HTERT RPE-1 (cell line): ENCODE results near the gene DGKA.
"Not testable (repeated sequence)": the region's sequence is repeated elsewhere in the genome, so short reads cannot be mapped to it uniquely, and the experiment has no call there.

Source experiments
- in situ Hi-C: fragments of 300-500 bp; cut with MboI; formaldehyde crosslinking; loops from 4 replicates; pipeline ENCODE4 v1.14.3; 2020; ENCODE audit warnings: low sequenced_read_pairs

Gene DGKA

DNA sequence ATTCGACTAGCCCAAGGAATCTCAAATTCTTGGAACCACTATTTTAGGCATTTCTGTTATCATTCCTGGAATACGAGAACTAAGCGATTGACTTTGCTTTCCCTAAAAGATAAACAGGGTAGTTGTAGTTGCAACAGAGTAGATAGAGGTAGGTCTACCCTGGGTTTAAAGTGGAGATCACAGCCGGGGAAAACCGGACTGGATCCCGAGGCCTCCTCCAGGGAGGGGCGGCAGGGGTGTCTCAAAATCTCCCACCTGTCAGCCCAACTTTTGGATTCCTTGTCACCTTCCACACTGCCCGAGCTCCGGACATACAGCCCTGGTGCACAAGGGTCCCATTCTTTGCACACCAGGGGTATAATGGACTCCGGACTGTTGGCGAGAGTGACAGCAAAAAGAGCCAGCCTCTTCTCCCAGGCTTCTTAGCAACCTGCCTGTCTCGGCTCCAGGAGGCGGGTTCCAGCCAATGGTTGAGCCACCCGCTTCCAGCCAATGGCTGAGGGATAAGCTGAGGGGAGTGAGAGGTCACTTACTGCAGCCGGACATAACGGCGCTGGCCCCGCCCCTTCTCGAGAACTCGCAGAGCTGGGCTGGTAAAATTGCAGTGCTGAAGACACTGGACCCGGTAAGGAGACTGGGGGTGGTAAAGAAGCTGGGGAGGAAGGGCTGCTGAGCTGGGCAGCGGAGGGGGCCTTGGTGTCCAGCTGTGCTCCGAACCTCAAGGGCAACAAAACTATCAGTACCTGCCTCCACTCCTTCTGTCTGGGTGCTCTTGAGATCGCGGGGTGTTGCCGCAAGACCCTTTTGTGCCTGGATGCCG, 66.0 kb downstream of the DGKA start, which contains the start of gene SUOX:
SUOX (plus strand) TSS at position 562 of the 820 bp plus-strand sequence. CDS start 4,946 bp downstream, outside the sequence.
- in situ Hi-C loops: no loop called here

DNA sequence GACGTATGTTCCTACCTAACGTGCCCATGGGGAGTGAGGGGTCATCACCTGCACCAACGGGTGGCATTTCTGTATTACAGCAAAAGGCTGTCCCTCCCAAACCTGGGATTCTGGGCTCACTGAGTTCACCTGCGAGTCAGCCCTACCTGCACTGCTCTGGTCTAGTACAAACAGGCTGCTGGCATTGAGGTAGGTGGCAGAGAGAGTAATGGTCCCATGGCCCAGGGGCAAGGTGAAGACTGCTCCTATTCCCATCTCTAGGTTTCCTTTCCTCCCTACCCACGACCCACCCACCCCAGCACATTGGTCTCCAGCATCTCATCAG, 66.5 kb downstream of the DGKA start:
- in situ Hi-C loops: no loop called here

DNA sequence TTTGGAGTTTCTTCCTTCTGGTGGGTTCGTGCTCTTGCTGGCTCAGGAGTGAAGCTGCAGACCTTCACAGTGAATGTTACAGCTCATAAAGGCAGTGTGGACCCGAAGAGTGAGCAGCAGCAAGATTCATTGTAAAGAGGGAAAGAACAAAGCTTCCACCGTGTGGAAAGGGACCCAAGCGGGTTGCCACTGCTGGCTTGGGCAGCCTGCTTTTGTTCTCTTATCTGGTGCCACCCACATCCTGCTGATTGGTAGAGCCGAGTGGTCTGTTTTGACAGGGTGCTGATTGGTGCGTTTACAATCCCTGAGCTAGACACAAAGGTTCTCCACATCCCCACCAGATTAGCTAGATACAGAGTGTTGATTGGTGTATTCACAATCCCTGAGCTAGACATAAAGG, 68.6 kb downstream of the DGKA start:
- in situ Hi-C loops: not testable (repeated sequence)

DNA sequence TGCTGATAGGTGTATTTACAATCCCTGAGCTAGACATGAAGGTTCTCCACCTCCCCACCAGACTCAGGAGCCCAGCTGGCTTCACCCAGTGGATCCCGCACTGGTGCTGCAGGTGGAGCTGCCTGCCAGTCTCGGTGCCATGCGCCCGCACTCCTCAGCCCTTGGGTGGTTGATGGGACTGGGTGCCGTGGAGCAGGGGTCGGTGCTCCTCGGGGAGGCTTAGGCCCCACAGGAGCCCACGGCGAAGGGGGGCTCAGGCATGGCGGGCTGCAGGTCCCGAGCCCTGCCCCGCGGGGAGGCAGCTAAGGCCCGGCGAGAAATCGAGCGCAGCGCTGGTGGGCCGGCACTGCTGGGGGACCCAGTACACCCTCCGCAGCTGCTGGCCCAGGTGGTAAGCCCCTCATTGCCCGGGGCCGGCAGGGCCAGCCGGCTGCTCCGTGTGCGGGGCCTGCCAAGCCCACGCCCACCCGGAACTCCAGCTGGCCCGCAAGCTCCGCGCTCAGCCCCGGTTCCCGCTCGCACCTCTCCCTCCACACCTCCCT, 69.1 kb downstream of the DGKA start:
- in situ Hi-C loops: not testable (repeated sequence)

DNA sequence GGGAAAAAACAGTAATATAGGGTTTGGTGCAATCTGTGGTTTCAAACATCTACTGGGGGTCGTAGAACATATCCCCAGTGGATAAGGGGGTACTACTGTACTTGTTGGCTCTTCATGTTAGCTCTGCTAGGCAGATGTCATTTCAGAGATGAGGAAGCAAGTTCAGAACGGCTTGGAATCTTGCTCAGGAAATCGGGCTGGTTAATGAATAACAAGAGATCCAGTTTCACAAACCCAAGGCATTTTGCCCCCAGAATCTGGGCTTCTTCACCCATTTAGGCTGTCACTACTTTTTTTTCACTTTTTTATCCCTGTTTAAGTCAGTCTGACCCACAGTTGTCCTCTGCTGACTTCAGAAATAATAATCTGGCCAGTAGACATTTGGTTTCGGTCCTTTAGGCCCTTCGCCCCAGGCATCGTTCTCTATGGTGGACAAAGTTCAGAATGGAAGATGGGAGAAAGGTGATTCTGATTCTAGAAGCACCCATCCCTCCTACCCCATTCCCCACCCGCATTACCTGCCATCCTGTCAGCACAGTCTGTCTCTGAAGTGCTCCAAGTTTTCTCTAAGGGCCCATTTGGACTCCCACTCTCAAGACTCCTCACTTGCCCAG, 70.6 kb downstream of the DGKA start:
- in situ Hi-C loops: no loop called here

DNA sequence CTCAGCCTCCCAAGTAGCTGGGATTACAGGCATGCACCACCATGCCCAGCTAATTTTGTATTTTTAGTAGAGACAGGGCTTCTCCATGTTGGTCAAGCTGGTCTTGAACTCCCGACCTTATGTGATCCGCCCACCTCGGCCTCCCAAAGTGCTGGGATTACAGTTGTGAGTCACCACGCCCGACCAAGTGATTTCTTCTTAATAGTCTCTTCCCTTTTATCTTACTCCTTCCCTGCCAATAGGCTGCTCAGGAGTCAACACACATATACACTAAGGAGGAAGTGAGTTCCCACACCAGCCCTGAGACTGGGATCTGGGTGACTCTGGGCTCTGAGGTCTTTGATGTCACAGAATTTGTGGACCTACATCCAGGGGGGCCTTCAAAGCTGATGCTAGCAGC, 72.4 kb downstream of the DGKA start:
- in situ Hi-C loops: not testable (repeated sequence)
